HG02763 (cell line): ENCODE results near the gene PANX2.
"Not testable (repeated sequence)": the region's sequence is repeated elsewhere in the genome, so short reads cannot be mapped to it uniquely, and the experiment has no call there.

Experiments
- ATAC-seq: cut with Tn5 transposase; IDR thresholded peaks from one replicate; pipeline ENCODE4 v1.9.1; 2021; ENCODE audit warnings: mild to moderate bottlenecking, moderate library complexity; ENCODE audit not compliant: unreplicated experiment

Gene PANX2

DNA sequence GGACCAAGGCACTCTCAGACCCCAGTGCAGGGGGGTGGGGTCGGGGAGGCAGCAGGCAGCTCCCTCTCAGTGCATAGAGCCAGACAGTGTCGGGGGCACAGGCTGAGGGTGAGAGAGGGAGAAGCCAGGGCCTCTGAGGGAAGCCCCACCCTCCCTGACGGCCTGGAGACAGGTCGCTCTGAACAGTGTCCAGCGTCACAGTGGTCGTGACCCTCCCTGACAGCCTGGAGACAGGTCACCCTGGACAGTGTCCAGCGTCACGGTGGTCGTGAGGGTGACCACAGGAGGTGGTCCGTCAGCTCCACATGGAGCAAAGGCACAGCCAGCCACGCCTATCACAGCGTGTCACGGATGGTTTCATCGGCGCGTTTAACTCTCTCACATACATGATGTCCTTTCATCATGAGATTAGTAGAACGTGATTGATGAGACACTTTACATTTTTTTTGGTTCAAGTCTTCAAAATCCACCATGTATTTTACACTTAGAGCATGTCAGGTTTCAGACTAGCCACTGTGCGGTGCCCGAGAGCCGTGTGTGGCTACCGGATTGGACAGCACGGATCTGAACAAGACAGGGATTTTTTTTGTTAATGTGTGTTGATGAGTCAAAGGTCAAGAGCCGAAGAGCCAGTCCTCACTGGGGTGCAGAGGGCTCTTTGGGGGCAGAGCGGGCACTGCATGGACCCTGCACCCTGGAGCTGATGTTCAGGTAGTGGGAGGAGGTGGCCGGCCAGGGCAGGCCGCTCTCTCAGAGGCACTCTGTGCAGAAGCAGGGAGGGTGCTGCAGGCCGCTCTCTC is 23.9 kb upstream of the PANX2 start:
- ATAC-seq, result no peak

DNA sequence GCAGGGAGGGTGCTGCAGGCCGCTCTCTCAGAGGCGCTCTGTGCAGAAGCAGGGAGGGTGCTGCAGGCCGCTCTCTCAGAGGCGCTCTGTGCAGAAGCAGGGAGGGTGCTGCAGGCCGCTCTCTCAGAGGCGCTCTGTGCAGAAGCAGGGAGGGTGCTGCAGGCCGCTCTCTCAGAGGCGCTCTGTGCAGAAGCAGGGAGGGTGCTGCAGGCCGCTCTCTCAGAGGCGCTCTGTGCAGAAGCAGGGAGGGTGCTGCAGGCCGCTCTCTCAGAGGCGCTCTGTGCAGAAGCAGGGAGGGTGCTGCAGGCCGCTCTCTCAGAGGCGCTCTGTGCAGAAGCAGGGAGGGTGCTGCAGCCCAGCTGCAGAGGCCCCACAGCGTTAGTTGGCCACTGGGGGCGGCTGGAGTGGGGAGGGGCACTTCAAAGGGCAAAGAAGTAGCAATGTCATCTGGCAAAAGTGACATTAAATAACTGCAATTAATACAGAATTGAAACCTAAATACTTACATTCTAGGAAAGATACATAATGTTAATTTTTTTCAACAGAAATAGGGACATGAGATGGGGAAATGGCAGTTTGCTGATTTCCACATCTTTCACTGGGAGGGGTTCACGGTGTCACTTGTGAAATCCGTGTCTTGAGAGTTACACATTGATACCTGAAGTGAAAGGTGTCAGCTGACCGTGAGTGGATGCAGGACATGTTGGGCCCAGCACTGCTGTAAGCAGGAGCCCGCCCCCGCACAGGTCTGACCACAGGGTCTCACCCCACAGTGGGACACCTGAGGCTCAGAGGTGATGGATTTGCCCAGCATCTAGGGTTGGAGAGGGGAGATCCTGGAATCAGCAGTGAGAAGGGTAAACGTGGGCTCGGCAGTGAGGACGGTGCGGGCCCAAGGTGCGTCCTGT is 23.0 kb upstream of the PANX2 start:
- not testable (repeated sequence) for ATAC-seq

DNA sequence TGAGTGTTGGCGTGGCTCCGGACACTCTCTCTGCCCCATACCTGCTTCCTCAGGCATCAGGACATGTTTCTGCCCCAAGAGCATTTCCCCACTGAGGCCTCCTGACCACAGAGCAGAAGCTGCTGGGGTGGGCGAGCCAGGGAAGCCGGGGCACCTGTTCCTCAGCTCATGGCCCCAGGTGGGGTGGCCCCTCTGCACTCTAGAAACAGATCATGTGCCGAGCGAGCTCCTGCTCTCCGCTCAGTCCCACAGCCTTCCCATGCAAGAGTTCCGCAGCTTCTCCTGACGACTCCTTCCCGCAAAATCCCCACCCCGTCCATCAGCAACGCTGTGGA is 22.4 kb upstream of the PANX2 start:
- no peak for ATAC-seq

DNA sequence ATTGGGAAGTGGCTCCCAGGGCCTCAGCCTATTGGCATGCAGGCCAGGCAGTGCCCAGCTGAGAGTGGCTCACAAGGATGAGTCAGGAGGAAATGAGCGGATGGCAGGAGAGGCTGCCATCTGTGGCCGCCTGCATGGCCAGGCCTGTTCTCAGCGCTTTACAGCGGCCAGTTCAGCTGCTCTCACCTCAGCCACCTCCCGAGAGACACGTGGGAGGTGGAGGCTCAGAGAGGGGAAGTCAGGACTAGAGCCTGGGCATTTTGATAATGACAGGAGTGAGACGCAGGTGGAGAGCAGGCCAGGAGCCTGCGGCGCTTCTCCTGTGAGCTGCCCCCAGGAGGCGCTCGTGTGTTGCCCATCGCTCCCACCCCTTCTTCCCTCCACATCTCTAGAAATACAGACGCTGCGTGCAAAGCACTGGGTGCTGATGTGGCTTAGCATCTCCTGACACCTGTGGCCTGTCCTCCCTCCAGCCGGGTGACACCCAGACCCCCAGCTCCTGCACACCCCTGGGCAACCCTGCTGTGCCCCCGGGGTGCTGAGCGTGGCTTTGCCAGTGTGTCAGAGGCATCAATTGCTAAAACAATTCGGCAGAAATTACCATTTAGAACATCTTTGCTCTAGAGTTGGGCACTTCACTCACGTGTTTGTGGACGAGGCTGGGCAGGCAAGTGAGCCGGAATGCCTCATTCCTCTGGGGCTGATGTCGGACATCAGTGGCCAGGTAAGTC is 21.4 kb upstream of the PANX2 start:
- no peak for ATAC-seq

DNA sequence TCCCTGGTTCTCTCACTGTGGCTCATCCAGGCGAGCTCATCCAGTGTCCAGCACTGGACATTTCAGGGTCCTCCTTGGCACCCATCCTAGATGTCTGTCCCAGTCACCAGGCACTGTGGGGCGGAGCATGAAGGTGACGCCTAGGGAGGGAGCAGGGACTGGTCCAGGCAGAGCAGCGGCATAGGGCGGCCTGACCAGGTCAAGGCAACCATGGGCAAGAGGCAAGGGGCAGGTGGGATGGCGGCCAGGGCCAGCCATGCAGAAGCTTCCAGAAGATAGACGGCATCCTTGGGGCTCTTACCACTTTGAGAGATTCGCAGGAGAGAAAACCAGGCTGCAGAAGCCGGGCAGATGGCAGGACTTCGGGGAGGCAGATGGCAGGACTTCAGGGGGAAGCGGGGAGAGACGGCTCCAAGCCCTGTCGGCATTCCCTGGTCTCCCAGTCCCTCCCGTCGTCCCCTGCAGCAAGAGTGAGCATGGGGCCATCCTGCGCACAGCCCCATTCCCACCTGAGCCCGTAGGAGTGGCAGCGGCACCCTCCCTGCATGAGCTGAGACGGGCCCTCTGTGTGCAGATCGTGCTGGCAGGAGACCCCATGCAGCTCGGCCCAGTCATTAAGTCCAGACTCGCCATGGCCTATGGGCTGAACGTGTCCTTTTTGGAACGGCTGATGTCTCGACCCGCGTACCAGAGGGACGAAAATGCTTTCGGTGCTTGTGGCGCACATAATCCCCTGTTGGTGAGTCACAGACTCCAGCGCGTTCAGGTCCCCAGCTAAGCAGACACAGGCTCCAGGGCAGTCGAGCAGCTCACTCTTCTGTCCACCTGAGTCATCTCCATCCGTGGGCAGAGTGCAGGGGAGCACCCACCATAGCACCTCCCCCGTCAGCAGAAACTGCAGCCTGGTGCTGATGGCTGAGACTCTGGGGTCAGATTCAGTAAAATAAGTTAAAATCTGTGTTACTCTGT is 20.1 kb upstream of the PANX2 start:
- ATAC-seq, result no peak

DNA sequence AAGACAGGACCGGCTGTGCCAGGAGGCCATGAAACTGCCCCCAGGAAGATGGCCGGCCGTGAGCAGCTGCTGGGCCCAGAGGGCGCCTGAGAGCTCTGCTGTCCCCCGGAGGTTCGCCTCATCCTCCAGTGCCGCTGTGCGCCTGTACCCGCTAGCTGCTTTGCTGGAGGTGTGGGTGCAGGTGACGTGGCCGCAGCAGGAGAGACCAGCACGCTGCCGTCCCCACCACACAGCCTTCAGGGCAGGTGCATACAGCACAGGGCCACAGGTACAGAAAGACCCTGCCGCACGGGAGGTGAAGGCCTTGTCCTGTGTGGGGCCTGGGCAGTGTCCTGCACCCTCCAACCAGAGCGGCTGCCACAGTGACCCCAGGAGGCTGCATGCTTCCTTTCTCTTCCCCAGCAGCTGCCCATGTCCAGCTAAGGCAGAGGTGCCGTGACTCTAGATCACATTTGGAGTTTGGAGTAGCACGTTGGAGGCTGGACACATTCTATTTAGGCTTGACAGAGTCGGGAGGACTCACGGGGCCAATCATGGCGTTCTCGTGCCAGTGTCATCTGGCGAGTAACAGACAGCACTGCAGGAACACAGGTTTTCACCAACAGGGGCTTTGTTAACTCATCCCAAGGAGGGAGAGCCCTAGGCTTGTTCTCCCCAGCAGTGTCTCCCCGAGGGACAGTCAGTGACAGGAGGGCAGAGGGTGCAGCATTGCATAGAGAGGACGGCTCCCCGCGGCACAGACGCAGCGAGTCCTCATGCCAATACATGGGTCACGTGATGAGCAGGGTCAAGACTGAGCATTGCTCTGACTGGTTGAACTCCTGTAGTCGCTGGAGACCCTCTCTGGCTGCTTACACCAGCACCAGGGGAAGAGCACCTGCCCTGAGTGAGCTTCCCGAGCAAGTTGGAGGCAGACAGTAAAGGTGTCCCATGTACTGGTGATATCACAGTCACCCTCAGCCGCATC is 18.7 kb upstream of the PANX2 start:
- ATAC-seq, result no peak

DNA sequence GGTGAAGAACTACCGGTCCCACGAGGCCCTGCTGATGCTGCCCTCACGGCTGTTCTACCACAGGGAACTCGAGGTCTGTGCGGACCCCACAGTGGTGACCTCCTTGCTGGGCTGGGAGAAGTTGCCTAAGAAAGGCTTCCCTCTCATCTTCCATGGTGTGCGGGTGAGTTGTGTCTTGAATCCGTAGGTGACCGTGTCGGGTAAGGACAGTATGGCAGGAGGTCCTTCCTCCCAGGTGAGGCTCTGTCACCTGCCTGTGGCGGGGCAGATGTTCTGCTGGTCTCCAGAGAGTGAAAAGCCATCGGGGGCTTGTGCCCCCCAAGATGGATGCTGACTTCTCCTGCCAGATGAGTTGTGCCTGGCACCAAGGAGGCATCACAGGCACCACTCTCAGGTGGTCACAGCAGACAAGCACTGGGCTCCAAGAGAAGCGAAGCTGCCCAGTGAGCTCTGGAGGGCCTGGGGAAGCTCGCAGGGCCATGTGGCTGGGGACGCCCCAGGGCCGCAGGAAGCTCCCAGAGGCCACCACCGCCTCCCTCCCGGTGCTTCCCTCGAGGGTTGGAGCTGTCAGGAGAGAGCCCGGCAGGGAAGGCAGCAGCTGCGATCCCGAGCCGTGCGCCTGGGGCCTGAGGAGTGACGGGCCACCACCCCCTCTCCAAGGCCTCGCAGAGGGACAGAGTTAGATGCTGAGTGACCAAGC is 17.3 kb upstream of the PANX2 start:
- no peak for ATAC-seq

DNA sequence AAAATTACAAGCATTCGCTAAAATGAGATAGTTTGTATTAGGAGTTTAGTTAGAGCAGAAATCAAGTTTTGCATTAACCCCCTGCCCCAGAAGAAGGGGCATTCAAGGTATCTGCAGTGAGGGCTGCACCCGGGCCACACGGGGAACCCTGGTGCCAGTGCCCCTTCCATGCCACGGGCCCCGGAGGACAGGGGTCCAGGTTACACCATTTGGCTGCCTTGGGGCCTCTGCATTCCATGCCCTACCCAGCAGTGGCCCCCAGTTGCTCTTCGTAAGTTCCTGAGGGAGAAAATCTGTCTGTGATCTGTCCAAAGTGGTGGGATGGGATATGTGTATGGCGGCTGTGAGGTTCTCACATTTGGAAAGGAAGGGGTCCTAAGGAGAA is 16.8 kb upstream of the PANX2 start:
- ATAC-seq, result no peak

DNA sequence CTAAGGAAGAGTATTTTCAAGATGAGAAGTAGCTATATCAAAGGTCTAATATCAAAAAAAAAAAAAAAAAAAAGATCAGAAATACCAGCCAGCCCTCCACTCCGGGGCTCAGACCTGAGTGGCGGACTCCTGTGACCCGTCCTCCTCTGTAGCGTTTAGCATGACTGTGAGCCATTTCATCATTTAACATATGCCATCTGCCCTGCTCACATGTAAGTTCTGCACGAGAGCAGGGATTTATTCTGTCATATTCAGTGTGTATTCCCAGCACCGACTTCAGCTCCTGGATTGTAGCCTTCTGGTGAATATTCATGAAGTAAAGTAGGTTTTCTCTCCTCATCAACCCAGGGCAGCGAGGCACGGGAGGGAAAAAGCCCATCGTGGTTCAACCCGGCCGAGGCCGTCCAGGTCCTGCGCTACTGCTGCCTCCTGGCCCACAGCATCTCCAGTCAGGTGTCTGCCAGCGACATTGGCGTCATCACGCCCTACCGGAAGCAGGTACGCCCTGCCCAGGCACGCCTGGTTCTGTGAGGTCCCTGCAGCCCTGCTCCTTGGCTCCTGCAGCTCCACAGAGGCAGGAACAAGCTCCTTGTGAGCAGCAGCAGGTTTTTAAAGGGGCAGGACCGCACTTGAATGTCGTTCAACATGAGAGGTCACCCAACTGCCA is 12.7 kb upstream of the PANX2 start:
- no peak for ATAC-seq

DNA sequence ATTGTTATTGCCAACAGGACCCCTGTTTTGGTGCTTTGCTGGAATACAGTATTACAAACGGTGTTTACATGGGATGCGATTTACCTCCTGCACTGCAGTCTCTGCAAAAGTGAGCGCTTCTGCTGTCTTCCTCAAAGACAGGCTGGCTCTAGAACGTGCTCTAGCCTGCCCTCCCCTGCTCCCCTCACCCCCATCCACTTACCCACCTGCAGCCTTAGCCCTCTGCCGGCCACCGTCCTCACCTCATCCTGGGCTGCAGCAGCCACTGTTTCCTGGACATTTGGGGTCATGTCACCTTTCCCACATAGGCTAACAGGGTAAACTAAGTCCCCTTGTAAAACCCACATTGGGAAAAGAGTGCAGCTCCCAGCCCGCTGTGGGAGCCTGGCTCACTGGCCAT is 9.6 kb upstream of the PANX2 start:
- ATAC-seq, result no peak

DNA sequence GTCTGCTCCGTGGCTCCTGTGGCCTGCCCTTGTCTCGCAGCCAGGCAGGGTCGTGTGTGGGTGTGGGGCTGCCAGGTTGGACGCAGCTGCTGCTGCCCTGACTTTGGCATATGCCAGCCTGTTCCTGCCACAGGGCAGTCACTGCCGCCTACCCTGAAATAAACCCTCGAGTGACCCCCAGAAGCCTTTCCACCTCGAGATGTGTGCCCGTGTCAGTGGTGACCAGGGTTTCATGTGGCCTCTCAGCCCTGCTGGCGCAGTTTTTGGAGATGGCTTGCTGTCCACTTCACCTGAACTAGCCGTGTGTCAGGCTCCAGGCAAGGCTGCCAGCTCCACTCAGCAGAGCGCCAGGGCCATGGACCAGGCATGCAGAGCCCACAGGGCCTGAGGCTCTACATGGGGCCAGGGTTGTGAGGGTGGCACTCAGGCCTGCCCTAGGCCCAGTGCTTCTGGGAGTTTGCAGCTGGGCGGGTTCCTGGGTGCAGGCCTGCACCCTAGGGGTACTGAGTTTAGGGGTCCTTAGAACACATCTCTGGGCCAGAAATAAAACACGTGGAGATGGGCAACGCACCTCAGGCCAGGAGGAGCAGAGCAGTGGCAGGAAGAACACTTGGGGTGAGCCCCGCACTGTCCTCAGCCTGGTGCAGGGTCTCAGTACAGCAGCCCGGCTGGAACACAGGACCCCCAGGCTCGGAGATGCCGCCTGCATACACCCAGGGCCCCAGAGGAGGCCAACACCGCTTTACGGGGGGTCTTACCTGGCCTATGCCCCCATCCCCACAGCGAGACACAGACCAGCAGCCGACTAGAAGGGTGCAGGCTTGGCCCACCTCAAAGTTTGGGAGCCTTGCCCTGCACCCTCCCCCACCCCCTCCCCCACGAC is 8.8 kb upstream of the PANX2 start:
- no peak for ATAC-seq

DNA sequence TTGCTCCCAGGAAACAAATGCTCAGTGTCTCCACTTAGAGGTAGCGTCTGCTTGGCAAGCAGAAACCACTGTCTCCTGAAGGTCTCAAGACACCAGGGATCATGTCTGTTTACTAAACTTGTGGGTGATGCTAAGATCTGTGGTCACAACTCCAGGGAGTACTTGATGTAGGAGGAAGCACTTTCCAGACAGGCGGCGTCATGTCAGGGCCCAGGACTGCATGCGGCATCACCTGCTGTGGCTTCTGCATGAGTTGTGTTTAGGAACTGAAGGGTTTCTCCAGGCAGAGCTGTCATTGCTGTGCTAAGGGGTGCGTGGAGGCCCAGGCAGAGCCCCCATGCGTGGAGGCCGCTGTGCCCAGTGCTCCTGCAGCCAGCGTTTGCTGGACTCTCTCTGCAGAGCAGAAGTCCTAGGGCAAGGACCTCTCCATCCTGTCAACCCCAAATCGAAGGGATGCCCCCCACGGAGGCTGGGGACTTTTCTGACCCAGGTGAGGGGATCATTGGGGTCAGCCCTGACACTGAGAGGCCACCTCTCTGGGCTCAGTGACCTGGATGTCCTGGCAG is 8.1 kb upstream of the PANX2 start:
- ATAC-seq, result no peak

DNA sequence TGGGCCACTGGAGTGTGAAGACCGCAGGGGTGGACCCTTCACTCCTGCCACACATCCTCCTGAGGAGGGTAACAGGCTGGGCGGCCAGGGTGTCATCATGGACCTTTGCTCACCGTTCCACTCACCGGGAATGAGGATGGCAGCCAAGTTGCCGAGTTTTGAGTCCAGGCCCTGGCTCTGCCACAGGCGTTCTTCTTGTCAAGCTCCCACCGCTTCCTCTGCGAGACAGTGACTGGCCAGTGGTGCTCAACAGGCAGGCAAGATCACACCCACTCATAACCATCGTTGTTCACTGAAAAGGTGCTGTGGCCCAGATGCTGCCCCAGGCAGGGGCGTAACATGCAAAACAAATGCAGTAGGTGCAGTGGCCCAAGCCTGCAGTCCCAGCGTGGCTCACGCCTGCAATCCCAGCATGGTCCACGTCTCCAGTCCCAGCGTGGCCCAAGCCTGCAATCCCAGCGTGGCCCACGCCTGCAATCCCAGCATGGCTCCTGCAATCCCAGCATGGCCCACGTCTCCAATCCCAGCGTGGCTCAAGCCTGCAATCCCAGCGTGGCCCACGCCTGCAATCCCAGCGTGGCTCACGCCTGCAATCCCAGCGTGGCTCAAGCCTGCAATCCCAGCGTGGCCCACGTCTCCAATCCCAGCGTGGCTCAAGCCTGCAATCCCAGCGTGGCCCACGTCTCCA is 5.0 kb upstream of the PANX2 start:
- ATAC-seq, result no peak

DNA sequence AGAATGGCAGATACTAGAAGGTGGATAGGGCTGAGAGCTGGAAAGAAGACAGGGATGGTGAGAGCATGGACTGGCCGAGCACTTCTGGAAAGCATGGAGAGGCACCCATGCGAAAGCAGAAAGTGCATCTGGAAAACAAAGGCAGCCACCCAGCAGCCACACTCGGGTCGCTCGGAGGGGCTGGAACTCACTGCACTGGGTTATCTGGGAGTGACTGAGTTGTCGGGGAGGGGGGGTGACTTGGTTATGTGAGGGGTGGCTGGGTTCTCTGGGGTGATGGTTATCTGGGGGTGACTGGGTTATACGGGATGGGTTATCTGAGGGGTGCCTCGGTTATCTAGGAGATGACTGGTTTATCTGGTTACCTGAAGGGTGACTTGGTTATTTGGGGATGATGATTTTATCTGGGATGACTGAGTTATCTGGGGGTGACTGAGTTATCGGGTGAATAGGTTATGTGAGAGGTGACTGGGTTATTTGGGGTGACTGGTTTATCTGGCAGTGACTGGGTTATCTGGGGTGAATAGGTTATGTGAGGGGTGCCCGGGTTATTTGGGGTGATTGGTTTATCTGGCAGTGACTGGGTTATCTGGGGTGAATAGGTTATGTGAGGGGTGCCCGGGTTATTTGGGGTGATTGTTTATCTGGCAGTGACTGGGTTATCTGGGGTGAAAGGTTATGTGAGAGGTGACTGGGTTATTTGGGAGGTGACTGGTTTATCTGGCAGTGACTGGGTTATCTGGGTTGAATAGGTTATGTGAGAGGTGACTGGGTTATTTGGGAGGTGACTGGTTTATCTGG is 2.6 kb upstream of the PANX2 start:
- no peak for ATAC-seq

DNA sequence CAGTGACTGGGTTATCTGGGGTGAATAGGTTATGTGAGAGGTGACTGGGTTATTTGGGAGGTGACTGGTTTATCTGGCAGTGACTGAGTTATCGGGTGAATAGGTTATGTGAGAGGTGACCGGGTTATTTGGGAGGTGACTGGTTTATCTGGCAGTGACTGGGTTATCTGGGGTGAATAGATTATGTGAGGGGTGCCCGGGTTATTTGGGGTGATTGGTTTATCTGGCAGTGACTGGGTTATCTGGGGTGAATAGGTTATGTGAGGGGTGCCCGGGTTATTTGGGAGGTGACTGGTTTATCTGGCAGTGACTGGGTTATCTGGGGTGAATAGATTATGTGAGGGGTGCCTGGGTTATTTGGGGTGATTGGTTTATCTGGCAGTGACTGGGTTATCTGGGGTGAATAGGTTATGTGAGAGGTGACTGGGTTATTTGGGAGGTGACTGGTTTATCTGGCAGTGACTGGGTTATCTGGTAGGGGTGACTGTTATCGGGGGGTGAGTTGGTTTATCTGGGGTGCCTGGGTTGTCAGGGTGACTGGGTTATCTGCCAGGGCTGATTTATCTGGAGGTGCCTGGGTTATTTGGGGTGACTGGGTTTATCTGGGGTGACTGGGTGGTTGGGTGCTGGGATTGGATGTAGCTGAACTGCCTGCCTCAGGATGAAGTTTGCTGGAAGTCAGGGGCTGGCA is 1.9 kb upstream of the PANX2 start:
- not testable (repeated sequence) for ATAC-seq
